HG02973 (cell line): Measurements from ENCODE around the gene GAREM1.
A peak's percentile ranks its signal among the peaks of the same experiment; 100 is the strongest.
"Not testable (repeated sequence)": the region's sequence is repeated elsewhere in the genome, so short reads cannot be mapped to it uniquely, and the experiment has no call there.

ENCODE experiments used
- ATAC-seq: cut with Tn5 transposase; IDR thresholded peaks from one replicate; pipeline ENCODE4 v1.9.1; 2021; ENCODE audit warnings: moderate library complexity; ENCODE audit not compliant: unreplicated experiment

The GAREM1 gene

GRCh38 chr18:32470714-32471633 is at the start of gene GAREM1:
Gene GAREM1, minus strand, starts transcription at chr18:32470882. Its CDS starts 454 bp downstream, at chr18:32470428.
- peak; percentile 96 for ATAC-seq

GRCh38 chr18:32511147-32511546 is 40.5 kb upstream of the GAREM1 start:
- ATAC-seq: no peak

GRCh38 chr18:32509111-32509510 is 38.4 kb upstream of the GAREM1 start:
- ATAC-seq: no peak

GRCh38 chr18:32507093-32507492 is 36.4 kb upstream of the GAREM1 start:
- no peak for ATAC-seq

GRCh38 chr18:32502014-32502413 is 31.3 kb upstream of the GAREM1 start:
- no peak for ATAC-seq

- ATAC-seq: not testable (repeated sequence)
These were observed 30.6 kb upstream of the GAREM1 start for GRCh38 chr18:32501242-32501641.

GRCh38 chr18:32483002-32483401 is 12.3 kb upstream of the GAREM1 start:
- ATAC-seq: no peak

GRCh38 chr18:32482117-32482516 is 11.4 kb upstream of the GAREM1 start:
- no peak for ATAC-seq

- ATAC-seq: no peak
These were observed 9.9 kb upstream of the GAREM1 start for GRCh38 chr18:32480581-32480980.

- ATAC-seq: no peak
These were observed 8.1 kb upstream of the GAREM1 start for GRCh38 chr18:32478807-32479206.

GRCh38 chr18:32478317-32478716 is 7.6 kb upstream of the GAREM1 start:
- ATAC-seq: no peak

GRCh38 chr18:32476106-32476505 is 5.4 kb upstream of the GAREM1 start:
- ATAC-seq: no peak

- ATAC-seq: not testable (repeated sequence)
These were observed 4.4 kb upstream of the GAREM1 start for GRCh38 chr18:32475069-32475468.

GRCh38 chr18:32473325-32473724 is 2.6 kb upstream of the GAREM1 start:
- no peak for ATAC-seq

- ATAC-seq: no peak
These were observed 2.2 kb upstream of the GAREM1 start for GRCh38 chr18:32472841-32473240.

- no peak for ATAC-seq
These were observed 295 bp downstream of the GAREM1 start for GRCh38 chr18:32470460-32470713.

- ATAC-seq: peak; percentile 0
These were observed 807 bp downstream of the GAREM1 start for GRCh38 chr18:32469691-32470459.

GRCh38 chr18:32469190-32469651 is 1.5 kb downstream of the GAREM1 start:
- ATAC-seq: no peak

- ATAC-seq: no peak
These were observed 2.4 kb downstream of the GAREM1 start for GRCh38 chr18:32468147-32468845.

- no peak for ATAC-seq
These were observed 8.9 kb downstream of the GAREM1 start for GRCh38 chr18:32461709-32462272.

GRCh38 chr18:32460171-32460731 is 10.4 kb downstream of the GAREM1 start:
- ATAC-seq: no peak
